Stimulated activated CD8-positive, alpha-beta memory T cell treated with anti-CD3 and anti-CD28 coated beads, Interleukin-12 subunit alpha, Interleukin-12 subunit beta, amount 100 ng/mL, for 4 hours (primary cell): Measurements from ENCODE around the gene CPNE4.

Experiments used
- DNase-seq: peaks from one replicate; pipeline ENCODE4 v3.0.0-alpha.2; 2020; ENCODE audit warnings: low read depth

The CPNE4 gene

DNA sequence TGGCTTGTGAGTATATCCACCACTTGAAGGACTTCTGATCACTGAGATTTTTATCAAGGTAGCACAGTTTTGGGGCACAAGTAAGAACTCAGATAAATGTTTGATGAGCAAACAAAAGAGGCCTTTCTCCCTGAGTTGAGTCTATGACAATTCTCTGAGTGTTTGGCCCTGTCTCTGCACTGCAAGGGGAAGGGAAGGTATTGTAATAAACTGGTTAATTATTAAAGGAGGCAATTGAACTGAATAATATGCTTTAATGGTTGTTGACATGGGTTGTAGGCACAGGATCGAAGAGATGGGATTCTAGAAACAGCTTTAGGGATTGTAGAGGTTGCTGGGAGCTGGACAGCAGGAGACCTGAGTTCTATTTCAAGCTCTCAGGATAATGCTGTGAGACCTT, 437.0 kb downstream of the CPNE4 start:
- DNase-seq: no peak

DNA sequence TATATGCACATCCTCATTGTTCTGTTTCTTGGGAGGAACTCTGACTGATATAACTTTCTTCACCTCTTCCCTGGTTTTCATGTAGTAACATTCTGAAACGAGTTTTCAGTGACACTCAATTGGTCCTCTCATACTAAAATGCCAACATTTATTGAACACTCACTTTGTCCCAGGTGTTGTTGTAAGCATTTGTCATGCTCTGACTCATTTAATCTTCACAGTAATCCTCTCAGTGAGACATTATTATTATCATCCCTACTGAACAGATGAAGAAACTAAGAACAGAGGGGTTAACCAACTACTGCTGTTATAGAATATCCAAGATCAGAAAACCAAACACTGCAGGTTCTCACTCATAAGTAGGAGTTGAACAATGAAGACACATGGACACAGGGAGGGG, 437.9 kb downstream of the CPNE4 start:
- DNase-seq: no peak

DNA sequence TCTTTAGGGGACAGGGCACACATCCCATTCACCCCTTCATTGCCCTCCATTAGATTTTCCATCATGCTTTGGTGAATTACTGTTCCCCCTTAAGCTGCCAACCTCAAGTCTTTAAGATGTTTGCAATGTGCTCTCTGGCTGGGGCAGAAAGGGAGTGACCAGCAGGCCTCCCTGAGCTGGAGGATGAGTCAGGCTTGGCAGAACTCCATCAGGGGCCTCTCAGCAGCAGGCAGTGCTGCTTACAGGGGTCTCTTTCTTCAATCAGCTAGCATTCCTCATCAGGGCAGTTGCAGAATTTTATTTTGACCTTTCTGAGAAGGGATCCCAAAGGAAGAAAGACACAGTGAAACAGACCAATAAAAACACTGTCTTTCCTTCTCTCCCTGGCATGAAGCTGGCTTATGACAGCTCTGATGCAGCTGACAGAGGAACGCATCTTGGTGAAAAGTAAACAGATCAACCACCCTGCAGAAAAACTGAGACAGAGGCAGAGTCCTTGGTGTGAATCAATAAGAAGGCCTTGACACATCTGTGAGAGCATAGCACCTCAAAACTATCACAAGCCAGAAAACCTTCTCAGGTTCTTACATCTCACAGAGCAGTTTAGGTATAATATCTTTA, 443.3 kb downstream of the CPNE4 start:
- DNase-seq: no peak

DNA sequence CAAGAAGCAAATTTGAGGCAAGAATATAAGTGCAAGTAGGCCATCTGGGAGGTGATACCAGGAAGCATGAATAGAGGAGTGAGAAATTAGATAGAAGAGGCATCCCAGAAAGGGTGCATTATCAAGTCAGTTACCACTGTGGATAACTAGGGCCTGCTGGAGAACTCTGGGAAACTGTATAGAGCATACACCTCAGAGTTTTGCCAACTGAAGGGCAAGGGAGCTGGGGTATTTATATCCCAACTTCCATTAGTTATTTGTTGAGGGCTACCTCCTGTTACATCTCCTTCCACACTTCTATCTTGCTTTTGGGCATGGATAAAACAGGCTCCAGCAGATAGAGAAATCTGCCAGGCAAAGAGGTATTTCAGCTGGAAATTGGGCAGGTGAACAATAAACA, 448.5 kb downstream of the CPNE4 start:
- no peak for DNase-seq

DNA sequence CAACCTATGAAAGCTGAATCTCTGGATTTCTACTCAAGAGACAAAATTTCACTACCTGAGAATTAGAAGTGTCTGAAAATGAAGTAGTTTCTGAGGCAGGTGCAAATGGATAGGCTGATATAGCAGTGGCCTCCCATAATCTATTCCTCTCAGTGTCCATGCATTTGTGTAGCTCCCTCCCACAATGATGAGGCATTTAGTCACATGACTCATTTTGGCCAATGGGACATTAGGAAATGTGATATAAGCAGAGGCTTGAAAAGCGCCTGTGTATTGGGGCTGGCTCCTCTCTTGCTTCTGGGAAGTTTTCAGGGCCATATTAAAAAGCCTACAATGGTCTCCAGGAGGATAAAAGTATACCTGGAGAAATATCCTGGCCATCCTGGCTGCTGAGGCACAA, 452.4 kb downstream of the CPNE4 start:
- DNase-seq: no peak

DNA sequence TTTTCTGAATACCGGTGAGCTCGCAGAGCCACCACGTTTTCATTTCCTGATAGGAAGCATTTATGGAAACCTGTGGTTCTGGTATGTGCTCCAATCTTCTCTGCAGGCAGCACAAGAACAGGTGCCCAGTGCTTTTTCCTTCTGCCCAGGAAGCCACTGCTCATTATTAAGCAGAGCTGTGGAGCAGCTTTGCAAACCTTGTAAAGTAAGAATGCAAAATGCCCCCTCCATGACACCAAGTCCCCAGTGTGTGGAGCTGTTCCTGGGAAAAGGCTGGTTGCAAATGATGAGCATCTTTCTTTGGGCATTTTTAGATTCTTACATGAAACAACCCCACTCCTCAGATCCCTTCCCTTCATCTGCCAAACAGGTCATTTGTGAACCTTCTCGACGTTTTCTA, 466.4 kb downstream of the CPNE4 start:
- DNase-seq: no peak

DNA sequence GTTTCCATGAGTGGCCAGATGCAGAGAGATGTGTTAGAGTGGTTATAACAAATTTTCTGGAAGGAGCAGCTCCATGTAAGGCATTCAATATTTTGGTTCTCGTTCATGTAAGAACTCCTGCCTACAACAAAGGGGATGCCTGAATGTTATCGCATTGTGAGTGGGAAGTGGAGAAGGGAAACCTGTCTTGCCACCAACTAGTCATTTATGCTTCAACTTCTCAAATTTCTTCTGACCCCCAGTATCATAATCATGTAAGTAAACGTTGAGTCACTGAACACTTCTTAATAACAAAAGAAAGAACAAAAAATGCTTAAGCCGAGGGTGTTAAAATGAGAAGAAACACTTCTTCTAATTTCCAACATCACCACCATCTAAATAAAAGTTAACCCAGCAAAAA, 470.0 kb downstream of the CPNE4 start:
- DNase-seq: no peak

DNA sequence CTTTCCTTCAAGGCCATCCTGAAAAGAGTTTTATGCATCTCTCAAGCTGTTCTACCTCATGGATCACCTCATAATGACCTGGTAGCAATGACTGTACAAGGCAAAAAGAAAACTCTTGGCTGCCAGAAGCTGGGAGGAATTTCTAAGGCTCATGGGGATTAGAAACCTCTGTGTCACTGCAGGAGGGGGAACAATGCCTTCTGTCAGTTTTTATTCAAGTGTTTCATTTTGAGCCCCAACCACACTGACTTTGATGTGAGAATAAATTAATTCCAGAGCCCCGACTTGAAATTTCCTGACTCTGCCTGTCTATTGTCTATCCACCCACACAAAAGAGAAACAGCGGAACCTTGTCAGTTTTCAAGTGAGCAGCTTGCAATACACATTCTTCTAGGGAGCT, 473.3 kb downstream of the CPNE4 start:
- no peak for DNase-seq

DNA sequence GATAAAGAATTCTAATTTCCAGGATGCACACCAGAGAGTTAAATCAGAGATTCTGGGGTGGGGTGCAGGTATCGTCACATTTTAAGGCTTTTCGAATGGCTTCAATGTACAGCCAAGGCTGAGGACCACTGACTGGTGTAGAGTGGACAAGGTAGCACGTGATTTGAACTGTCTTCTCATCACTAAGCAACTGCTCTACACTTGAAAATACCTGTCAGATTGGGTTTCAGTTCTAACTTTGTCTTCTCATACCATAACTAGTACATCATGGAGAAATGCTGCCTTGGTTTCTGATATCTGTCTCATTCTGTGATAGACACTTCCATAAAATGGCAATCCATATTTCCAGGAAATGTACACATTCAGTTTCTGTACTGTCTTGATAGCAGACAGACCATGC, 474.0 kb downstream of the CPNE4 start:
- DNase-seq: no peak

DNA sequence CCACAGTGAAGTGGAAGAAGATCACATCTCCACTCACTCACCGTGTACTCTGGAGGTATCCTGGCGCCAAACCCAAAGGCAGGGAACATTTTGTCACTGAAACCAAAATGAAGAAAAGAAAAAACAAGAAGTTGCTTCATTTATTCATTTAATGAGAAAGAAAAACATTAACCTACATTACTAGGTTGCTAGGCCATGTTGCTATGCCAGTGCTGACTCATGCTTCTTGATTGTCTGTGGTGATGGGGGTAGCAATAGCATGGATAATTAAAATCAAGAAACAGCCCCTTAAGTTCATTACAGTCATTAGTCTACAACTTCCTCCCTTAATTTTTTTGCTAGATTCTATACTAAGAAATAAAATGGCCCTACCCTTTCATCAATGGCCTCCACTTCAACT, 479.4 kb downstream of the CPNE4 start:
- no peak for DNase-seq

DNA sequence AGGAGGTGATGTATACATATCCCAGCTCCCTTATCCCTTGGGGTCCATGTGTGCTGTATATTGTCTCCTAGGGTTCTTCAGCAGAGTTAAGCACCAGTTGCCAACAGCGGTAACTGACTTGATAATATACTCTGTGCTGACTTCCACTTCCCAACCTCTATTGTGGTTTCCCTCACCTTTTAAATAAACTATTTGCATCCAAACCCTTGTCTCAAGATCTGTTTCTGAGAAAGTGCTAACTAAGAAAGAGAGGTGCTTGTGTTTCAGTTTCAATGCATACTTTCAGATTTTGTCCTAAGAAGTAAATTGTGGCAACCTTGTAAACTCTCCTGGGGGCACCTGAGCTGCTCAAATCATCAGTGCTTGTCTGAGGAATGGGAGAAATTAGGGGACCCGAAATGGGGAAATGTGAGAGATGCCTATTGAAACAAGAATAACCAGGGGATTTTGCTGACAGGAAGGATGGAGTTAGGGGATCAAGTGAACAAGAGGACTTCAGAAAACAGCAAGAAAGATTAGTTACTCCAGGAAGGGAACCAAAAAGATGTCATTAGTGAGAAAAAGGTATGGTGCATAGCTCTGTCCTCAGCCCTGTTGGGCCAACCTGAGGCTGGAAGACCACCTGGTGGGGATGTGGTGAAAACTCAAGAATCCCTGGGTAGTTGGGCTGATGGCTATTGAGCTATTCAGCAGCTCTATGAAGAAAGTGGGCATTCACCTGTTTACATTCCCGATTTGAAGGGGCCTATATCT, 481.1 kb downstream of the CPNE4 start:
- DNase-seq: no peak

DNA sequence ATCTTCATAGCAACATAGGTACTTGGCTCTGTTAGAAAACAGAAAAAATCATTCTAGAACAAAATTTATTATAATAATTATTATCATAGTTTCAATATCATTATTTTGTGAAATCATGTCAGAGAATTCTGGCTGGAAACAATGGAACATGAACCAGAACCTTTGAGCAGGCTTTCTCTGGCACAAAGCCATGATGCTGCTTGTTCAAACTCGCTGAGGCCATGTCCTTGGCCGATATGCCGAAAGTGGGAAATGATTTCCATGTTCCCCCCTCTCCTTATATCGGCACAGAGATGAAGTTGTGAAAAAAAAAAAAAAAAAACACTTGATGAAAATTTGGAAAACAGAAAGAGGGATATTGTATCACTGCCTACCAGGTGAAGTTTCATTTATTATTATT, 483.1 kb downstream of the CPNE4 start:
- DNase-seq: no peak

DNA sequence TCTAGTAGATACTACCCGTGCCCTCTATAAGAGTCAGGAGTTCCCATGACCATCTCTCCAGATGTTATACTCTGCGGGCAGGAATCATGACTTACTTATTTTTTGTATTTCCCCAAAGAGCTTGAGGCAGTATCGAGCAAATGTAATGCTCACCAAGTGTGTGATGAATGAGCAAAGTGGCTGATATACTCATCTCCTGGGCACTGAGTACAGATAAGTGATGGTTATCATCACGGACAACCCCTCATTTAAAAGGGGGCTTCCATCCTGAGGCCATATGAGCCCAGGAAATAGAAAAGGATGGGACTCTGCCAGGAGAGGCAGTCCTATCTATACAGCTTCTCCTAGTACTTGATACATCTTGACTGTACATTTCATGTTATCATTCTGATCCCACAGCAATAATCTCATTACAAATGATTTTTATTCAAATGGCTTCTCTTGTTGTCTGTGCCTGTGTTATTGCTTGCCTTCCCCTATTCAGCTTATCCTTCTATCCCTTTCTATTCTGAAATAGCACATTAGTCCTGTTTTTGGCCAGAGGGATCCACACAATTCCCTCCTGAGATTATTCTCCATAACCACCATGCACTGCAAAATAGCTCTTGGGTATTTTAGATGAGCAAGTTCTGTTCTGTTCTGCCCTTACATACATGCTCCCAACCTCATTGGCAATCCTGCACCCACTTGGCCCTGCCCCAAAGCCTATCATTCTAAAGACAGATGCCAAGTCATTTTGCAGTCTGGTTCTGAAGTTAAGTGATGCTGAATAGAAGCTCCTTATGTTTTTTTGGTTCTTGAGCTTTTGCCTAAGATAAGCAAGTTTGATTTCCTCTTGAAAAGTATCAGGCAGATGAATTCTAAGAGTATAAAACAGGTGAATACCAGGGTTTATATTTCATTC, 484.0 kb downstream of the CPNE4 start:
- no peak for DNase-seq

DNA sequence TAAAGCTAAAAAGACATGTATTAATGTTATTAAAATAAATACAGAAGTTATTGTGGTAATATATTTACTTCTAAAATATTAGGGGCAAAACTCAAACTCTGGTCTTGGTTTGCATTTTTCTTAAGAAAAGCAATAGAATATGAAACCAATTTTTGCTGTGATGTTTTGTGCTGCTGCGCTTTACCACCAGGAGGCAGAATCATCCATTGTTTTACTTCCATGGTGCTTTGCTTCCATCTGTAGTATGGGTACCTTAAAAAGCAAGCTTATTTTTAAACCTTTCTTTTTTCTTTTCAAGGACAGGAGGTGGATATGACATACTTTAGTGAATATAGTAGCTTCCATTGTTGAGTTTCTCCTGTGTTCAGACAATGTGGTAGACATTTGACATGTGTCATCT, 485.5 kb downstream of the CPNE4 start:
- DNase-seq: no peak

DNA sequence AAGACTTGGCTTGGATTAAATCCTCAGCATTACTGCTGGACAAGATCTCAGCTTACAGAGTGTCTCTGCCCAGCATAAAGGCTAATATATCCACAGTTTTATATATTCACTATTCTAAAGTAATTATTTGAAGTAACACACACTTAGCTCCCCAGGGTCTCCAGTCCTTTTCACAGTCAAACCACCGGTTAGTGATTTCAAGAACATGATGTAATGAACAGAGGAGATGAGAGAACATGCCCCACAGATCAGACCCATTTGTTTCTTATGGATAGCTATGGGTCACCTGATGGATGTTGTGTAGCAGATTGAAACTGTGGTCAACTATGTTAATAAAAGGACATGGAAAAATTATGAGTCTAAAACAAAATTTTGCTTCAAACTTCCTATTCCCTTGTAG, 487.2 kb downstream of the CPNE4 start:
- DNase-seq: no peak

DNA sequence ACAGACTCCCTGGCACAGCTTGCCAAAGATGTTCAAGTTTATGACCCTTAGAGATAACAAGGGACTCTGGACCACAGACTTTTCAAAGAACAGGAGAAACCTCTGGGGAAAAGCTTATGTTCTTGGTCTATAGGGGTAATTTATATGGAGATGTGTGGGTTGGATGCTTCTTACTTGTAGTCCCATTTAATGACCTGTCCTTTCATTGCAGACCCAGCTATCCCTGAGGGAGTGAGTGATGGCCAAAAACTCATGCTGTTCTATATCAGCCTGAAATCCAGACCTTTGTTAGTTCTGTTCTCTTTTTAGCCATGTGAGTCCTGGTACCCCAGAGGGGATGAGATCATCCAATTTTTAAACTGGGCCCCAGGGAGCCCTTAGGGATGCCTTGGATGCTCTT, 488.4 kb downstream of the CPNE4 start:
- no peak for DNase-seq

DNA sequence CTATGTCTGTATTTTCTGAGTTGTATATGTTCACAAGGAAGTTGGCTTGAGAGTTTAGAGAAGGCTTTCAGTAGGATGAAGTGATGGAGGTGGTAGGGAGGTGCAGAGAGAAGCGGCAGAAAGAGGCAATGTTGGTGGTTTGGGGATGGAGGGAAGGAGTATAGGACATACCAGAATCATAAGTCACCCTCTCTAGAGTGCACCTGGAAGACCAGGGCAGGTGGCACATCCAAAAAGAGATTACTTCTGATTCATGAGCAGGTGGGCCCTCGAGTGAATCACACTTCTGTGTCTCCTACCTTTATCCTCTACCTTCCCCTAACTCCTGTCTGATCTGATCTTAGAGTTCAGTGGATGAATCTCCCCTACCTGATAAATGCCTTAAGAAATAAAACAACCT, 490.3 kb downstream of the CPNE4 start:
- DNase-seq: no peak

DNA sequence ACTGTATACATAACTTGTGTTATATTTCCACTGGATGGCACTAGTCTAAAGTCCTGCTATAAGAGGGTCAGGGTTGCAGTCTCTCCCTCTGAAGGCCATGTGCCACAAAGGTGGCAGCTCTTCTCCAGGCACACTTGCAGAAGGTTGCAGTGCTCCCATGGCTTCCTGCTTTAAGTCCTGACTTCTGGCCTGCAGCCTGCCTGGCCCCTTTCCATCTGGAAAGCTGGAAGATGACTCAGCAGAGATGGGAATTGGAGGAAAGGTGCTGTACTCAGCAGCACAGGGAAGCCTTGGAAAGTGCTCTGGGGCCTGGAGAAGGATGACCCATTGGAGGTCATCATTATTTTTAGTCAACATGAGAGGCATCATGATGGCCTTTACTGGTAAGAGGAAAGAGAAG, 491.1 kb downstream of the CPNE4 start:
- DNase-seq: no peak

DNA sequence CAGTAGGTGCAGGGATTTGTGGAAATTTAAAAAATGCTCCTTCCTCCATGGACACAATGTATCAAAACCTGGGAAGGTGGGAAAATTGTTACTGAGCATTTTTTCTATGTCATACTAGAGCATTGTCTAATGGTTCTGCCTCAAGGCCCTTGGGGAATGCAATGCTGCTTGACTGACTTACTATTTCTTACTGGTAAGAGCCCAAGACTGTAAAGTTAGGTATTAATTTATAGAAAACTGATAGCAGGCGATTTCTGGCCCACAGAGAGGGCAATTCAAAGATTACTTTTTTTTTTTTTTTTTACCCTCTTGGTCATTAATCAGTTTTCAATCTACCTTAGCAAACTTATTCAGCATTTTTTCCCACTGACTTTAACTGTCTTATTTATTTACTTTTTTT, 493.5 kb downstream of the CPNE4 start:
- DNase-seq: no peak

DNA sequence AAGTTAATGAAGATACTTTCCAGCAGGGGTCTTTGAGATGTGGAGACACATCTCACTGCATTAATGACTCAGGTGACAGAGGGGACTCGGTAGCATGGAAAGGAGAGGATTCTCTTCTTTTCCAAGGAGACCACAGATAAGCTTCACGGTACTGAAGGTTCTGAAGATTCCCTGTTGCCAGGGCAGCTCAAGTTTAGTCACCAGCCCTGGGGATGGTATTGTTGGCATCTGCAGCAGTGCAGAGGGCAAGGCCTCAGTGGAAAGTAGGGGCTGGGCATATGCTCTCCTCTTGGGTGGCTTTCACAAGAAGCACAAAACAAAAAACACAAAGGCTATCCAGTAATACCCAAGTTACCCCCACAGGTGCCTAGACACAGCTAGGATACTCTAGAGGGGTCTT, 494.0 kb downstream of the CPNE4 start:
- DNase-seq: no peak

DNA sequence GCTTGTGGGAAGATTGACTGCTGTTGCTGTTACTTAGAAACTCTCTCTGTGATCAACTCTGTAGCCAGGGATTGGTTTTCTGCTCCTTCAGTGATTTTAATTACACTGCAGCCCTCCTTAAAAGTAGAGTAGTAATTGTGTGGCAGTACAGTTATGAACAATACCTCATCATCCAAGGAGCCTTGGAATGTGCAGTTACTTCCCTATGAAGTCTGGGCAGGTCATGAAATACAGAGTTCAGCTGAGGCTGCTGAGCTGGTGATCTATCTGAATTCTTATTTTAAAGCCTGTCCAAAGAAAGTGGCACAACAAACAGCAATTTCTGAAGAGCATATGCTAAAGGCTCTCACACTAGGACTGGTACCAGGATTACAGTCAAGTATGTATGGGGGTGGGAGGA, 494.7 kb downstream of the CPNE4 start:
- DNase-seq: no peak

DNA sequence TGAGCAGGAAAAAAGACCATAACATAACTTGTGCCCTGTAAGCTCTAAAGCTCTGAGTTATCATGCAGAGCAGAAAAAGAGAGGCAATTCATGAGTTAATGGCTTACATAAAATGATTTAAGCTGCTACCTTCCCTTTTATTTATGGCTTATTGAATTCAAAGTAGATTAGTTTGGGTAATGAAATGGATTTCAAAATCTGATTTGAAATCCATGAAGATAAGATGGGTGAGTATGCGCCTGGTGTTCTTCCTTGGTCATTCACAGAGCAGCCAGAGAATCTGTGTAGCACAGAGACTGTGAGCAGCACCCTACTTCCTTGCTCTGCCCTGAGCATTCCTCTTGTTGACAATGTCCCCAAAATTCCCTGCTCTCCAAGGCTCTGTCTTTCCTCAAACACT, 495.8 kb downstream of the CPNE4 start:
- DNase-seq: no peak

DNA sequence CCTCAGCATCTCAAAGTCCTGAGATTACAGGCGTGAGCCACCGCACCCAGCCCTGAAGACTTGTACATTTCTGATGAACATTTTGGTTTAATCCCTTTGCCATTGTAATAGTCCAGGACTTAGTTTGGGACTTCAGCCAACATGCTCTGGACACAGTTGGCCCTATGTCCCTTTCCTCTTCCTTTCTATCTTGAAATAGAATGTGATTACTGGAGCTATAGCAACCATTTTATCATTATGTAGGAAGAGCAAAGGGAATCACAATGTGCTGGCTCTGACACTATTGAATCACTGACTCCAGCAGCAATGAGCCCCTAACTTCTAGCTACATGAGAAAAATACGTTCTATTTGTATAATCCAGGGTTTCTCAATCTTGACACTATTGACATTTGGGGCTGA, 497.3 kb downstream of the CPNE4 start:
- no peak for DNase-seq
